Measurements from ENCODE around the gene NFRKB.
"Not testable (repeated sequence)": the region's sequence is repeated elsewhere in the genome, so short reads cannot be mapped to it uniquely, and the experiment has no call there.

The NFRKB gene

GRCh38 chr11:129847361-129847760 is 48.0 kb downstream of the NFRKB start:
- FAIRE-seq; DNase-seq (ENCODE audit: extremely low spot score, insufficient read length, low read depth): not testable (repeated sequence)

GRCh38 chr11:129846508-129847335 is 48.7 kb downstream of the NFRKB start:
- DNase-seq (ENCODE audit: extremely low spot score, insufficient read length, low read depth) (no peak), FAIRE-seq (no peak)

Data from GM18507 (cell line).